ENCODE data around the gene MAP3K7. TPM values are rescaled to one million over a fixed set of nuclear protein-coding genes. Genes with fewer than 3 reads are reported as not detected.

Gene MAP3K7
- total and polyA plus RNA-seq, 7 donors, result 8.9 to 22.1 (median 18.9) TPM

DNA sequence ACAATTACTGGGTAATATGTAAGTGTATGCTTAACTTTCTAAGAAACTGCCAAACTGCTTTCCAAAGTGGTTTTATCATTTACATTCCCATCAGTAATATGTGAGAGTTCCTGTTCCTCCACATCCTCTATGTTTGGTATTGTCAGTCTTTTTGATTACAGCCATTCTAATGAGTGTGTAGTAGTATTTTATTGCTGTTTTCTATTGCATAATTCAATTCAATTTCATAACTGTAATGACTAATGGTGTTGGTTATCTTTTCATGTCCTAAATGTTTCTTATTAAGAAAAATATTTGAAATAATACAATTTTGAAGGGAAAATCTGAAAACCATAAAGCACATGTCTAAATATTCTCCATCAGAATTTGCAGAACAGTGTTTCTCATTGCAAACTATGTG is 119.3 kb downstream of the MAP3K7 start:
- Histone ChIP-seq H3K27ac (no peak overlapping the region), H3K4me1 (peaks cover 7% of the 10 kb centered on the region), H3K9me3 (no peaks in the 10 kb centered on the region), H3K36me3 (ENCODE audit: insufficient read depth in 1 of 2, low read depth in 1 of 2) (no peaks in the 10 kb centered on the region), H3K4me3 (no peak overlapping the region), H3K27me3 (ENCODE audit: insufficient read depth in 3 of 3, low read length in 2 of 3) (peaks cover 0 to 3% (median 0%) of the 10 kb centered on the region in 3 donors)
- DNase-seq (no peak), ATAC-seq (no peak)
- TF ChIP-seq, protein P1, sequence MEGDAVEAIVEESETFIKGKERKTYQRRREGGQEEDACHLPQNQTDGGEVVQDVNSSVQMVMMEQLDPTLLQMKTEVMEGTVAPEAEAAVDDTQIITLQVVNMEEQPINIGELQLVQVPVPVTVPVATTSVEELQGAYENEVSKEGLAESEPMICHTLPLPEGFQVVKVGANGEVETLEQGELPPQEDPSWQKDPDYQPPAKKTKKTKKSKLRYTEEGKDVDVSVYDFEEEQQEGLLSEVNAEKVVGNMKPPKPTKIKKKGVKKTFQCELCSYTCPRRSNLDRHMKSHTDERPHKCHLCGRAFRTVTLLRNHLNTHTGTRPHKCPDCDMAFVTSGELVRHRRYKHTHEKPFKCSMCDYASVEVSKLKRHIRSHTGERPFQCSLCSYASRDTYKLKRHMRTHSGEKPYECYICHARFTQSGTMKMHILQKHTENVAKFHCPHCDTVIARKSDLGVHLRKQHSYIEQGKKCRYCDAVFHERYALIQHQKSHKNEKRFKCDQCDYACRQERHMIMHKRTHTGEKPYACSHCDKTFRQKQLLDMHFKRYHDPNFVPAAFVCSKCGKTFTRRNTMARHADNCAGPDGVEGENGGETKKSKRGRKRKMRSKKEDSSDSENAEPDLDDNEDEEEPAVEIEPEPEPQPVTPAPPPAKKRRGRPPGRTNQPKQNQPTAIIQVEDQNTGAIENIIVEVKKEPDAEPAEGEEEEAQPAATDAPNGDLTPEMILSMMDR (IDR thresholded peaks at IDR 0.05), result no peak
- intact Hi-C loops (cut with DNase I), result no loop called here

DNA sequence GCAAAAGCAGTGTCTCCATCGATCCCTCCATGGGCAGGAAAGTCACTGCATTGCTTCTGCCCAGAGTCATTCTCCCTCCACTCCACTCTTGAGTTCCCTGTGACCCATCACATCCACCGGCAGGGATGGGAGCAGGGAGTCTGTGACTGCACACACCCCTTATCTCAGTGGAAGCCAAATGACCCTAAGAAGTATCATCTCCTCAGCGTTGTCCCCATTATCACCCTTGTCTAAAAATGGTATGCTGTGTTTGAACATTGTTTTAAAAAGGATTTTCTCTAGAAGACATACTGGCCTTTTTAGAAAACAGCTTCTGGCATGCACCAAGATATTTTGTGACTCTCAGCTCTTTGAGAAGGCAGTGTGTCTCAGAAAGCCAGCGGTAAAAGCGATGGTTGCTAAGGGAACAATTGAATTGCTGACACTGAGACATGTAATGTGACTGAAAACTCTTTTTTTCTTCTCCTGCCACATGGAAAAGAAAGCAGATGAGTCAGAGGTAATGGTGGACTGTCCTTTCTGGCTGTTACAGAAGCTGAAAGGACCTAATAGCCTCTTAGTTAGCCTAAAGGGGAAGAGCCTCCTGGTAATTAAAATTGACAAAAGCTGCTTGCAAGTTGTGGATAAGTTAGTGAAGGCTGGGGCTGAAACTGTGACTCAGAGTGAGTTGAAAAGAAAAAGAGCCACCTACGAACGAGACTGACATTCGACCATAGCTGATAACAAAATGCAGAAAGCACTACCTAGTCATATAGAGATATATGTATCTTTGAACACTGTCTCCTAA is 120.5 kb downstream of the MAP3K7 start:
- Histone ChIP-seq H3K4me3 (no peak overlapping the region), H3K9me3 (no peaks in the 10 kb centered on the region), H3K27me3 (ENCODE audit: insufficient read depth in 3 of 3, low read length in 2 of 3) (peaks cover 0 to 3% (median 0%) of the 10 kb centered on the region in 3 donors), H3K4me1 (peaks cover 7% of the 10 kb centered on the region), H3K27ac (no peak overlapping the region), H3K36me3 (ENCODE audit: insufficient read depth in 1 of 2, low read depth in 1 of 2) (no peaks in the 10 kb centered on the region)
- intact Hi-C loops (cut with DNase I), result no loop called here
- no peak for ATAC-seq
- DNase-seq, result no peak
- WGBS, 3 donors, result 72 to 75% (median 73%) methylated on average over 8 of the region's 8 CpGs
- TF ChIP-seq, protein P1 (IDR thresholded peaks at IDR 0.05), result no peak

GRCh38 chr6:90465686-90466085 is 121.2 kb downstream of the MAP3K7 start:
- WGBS, 3 donors, result 67 to 84% (median 77%) methylated on average over 2 of the region's 2 CpGs
- Histone ChIP-seq H3K9me3 (no peaks in the 10 kb centered on the region), H3K4me3 (no peak overlapping the region), H3K4me1 (peaks cover 7% of the 10 kb centered on the region), H3K27me3 (ENCODE audit: insufficient read depth in 3 of 3, low read length in 2 of 3) (peaks cover 0 to 3% (median 0%) of the 10 kb centered on the region in 3 donors), H3K27ac (no peak overlapping the region), H3K36me3 (ENCODE audit: insufficient read depth in 1 of 2, low read depth in 1 of 2) (no peaks in the 10 kb centered on the region)
- DNase-seq, result no peak
- TF ChIP-seq, protein P1 (IDR thresholded peaks at IDR 0.05), result no peak
- intact Hi-C loops (cut with DNase I), result no loop called here
- ATAC-seq, result no peak

DNA sequence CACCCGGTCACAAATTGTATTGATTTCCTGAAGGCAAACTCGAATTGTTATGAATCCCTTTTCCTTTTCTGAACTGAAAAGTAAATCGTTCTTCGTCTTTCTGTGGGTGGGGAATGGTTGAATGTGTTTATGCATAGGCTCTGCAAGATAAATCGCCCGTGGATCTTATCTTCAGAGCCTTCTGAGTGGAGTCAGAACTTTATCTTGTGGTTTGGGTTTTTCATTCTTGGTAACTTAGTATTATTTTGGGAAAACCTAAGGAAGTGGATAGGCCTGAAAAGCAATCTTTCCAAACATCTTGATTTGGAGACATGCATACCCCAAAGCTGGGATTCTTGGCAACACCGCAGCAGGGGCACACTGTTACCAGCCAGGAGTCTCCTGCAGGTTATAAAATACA is 122.4 kb downstream of the MAP3K7 start:
- no peaks in the 10 kb centered on the region for H3K4me1 ChIP-seq
- no peak overlapping the region for H3K27ac ChIP-seq
- ATAC-seq (no peak), DNase-seq (no peak)
- TF ChIP-seq, protein P1 (IDR thresholded peaks at IDR 0.05), result no peak
- H3K36me3 ChIP-seq (ENCODE audit: insufficient read depth in 1 of 2, low read depth in 1 of 2), result no peaks in the 10 kb centered on the region
- H3K4me3 ChIP-seq, result no peak overlapping the region
- 84 to 87% (median 87%) methylated on average over 7 of the region's 7 CpGs for WGBS, 3 donors
- intact Hi-C loops (cut with DNase I), result no loop called here
- H3K9me3 ChIP-seq, result no peaks in the 10 kb centered on the region
- H3K27me3 ChIP-seq (ENCODE audit: insufficient read depth in 3 of 3, low read length in 2 of 3), result peaks cover 0 to 3% (median 0%) of the 10 kb centered on the region in 3 donors

DNA sequence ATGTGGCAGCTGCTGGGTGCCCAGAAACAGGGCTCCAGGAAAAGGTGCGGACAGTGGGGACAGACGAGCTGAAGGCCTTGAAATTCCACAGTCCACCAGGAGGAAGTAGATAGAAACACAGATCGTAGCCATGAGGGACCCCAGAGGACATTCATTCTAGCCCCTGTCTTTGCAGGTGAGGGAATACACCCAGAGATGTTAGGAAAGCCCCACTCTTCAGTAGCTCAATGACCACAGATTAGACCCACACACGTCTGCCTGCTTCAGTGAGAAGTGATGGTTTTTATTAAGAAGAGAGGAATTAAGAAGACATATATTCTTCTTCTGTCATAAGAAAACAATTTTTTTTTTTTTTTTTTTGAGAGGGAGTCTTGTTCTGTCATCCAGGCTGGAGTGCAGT is 123.0 kb downstream of the MAP3K7 start:
- TF ChIP-seq, protein P1 (IDR thresholded peaks at IDR 0.05), result no peak
- DNase-seq, result no peak
- ATAC-seq, result no peak
- 87 to 89% (median 89%) methylated on average over 4 of the region's 4 CpGs for WGBS, 3 donors
- no peak overlapping the region for H3K27ac ChIP-seq
- no peaks in the 10 kb centered on the region for H3K36me3 ChIP-seq (ENCODE audit: insufficient read depth in 1 of 2, low read depth in 1 of 2)
- intact Hi-C loops (cut with DNase I), result no loop called here
- H3K4me1 ChIP-seq, result no peaks in the 10 kb centered on the region
- H3K9me3 ChIP-seq, result no peaks in the 10 kb centered on the region
- no peak overlapping the region for H3K4me3 ChIP-seq
- H3K27me3 ChIP-seq (ENCODE audit: insufficient read depth in 3 of 3, low read length in 2 of 3), result peaks cover 0 to 3% (median 0%) of the 10 kb centered on the region in 3 donors
